IMR-90 (cell line): ENCODE data around the gene SMYD2. TPM values are rescaled to one million over a fixed set of nuclear protein-coding genes. Genes with fewer than 3 reads are reported as not detected.

Experiments
- ATAC-seq: fragments of 200-7000 bp; cut with Tn5 transposase; 2 replicates; pipeline ENCODE4 v1.9.1; 2020; ENCODE audit warnings: low read depth, mild to moderate bottlenecking, moderate library complexity
- BruUV-seq: library from RNA; stranded (reverse); fragments of 400-500 nt; replicated peaks from 2 replicates; lab custom pipeline; 2021; lab: Mats Ljungman, UMichigan
- CTCF ChIA-PET: fragments of 300-600 bp; formaldehyde crosslinking; extraction: SDS; loops from one replicate; lab custom pipeline; 2021; ENCODE audit warnings: antibody characterized with exemption; lab: Yijun Ruan, JAX
- POLR2A ChIA-PET: fragments of 300-600 bp; sonication (Branson Sonifier 250); formaldehyde crosslinking; loops from one replicate; lab custom pipeline; 2022; ENCODE audit warnings: antibody characterized with exemption; ENCODE audit not compliant: unreplicated experiment; lab: Charles Lee
- DNase-seq: peaks from one replicate; pipeline ENCODE4 v3.0.0; 2013
- H2AFZ ChIP-seq: replicated peaks from 2 replicates; pipeline ENCODE3; 2013; ENCODE audit warnings: low read length, mild to moderate bottlenecking; ENCODE audit not compliant: poor library complexity
- H2AK5ac ChIP-seq: 2 replicates; pipeline ENCODE4 v1.6.1; 2013; ENCODE audit warnings: low read depth, low read length, inconsistent platforms
- H2AK9ac ChIP-seq: replicated peaks from 2 replicates; pipeline ENCODE3; 2013; ENCODE audit warnings: mild to moderate bottlenecking, low read depth, low read length, moderate library complexity; ENCODE audit not compliant: poor library complexity
- H2BK120ac ChIP-seq: 2 replicates; pipeline ENCODE4 v1.6.1; 2013; ENCODE audit warnings: low read depth, low read length, inconsistent platforms
- H2BK15ac ChIP-seq: 3 replicates; pipeline ENCODE4 v1.6.1; 2013; ENCODE audit warnings: low read depth, low read length, inconsistent platforms
- H2BK20ac ChIP-seq: 2 replicates; pipeline ENCODE4 v1.6.1; 2013; ENCODE audit warnings: low read depth, mild to moderate bottlenecking, inconsistent platforms, low read length, moderate library complexity
- H2BK5ac ChIP-seq: 2 replicates; pipeline ENCODE4 v1.6.1; 2013; ENCODE audit warnings: mild to moderate bottlenecking, low read depth, low read length, inconsistent platforms; ENCODE audit not compliant: poor library complexity, severe bottlenecking
- H3K14ac ChIP-seq: replicated peaks from 2 replicates; pipeline ENCODE4 v1.6.1; 2013; ENCODE audit warnings: low read depth, low read length, inconsistent platforms
- H3K18ac ChIP-seq: 2 replicates; pipeline ENCODE4 v1.6.1; 2013; ENCODE audit warnings: low read depth, low read length, control low read depth
- H3K23ac ChIP-seq: 2 replicates; pipeline ENCODE4 v1.6.1; 2013; ENCODE audit warnings: low read depth, low read length, inconsistent platforms
- H3K27ac ChIP-seq: 2 replicates; pipeline ENCODE4 v1.5.1; 2013; ENCODE audit warnings: mild to moderate bottlenecking, control low read depth, low read length; ENCODE audit not compliant: insufficient read depth
- H3K27me3 ChIP-seq: 2 replicates; pipeline ENCODE4 v1.6.1; 2013; ENCODE audit warnings: low read length; ENCODE audit not compliant: control insufficient read depth, insufficient read depth
- H3K36me3 ChIP-seq: 2 replicates; pipeline ENCODE4 v1.6.1; 2013; ENCODE audit warnings: low read length, mixed read lengths; ENCODE audit not compliant: control insufficient read depth, insufficient read depth
- H3K4ac ChIP-seq: 2 replicates; pipeline ENCODE4 v1.6.1; 2013; ENCODE audit warnings: low read depth, low read length, inconsistent platforms
- H3K4me1 ChIP-seq: 2 replicates; pipeline ENCODE4 v1.6.1; 2013; ENCODE audit warnings: low read length, mixed read lengths; ENCODE audit not compliant: control insufficient read depth, insufficient read depth
- H3K4me2 ChIP-seq: 2 replicates; pipeline ENCODE4 v1.6.1; 2013; ENCODE audit warnings: low read depth, mild to moderate bottlenecking, control low read depth, low read length, moderate library complexity
- H3K4me3 ChIP-seq: 2 replicates; pipeline ENCODE4 v1.5.1; 2013; ENCODE audit warnings: low read depth, mild to moderate bottlenecking, control low read depth, low read length, moderate library complexity; ENCODE audit not compliant: insufficient read depth
- H3K56ac ChIP-seq: 2 replicates; pipeline ENCODE4 v1.6.1; 2013; ENCODE audit warnings: low read length, inconsistent platforms; ENCODE audit not compliant: insufficient read depth; ENCODE audit errors: extremely low read depth
- H3K79me1 ChIP-seq, 2 experiments: 2 replicates each; pipeline ENCODE4 v1.6.1; 2013; ENCODE audit warnings: low read length in 2 of 2, inconsistent platforms in 1 of 2, low read depth in 1 of 2
- H3K9ac ChIP-seq: 2 replicates; pipeline ENCODE4 v1.6.1; 2013; ENCODE audit warnings: low read depth, low read length, control low read depth
- H3K9me1 ChIP-seq: 2 replicates; pipeline ENCODE4 v1.6.1; 2013; ENCODE audit warnings: low read length, inconsistent platforms; ENCODE audit not compliant: insufficient read depth
- H3K9me3 ChIP-seq: 2 replicates; pipeline ENCODE4 v1.6.1; 2013; ENCODE audit warnings: low read length; ENCODE audit not compliant: control insufficient read depth, insufficient read depth
- H4K20me1 ChIP-seq: 2 replicates; pipeline ENCODE4 v1.6.1; 2013; ENCODE audit warnings: low read length, inconsistent platforms; ENCODE audit not compliant: insufficient read depth
- H4K5ac ChIP-seq: 2 replicates; pipeline ENCODE4 v1.6.1; 2013; ENCODE audit warnings: mild to moderate bottlenecking, low read depth, low read length, control low read depth
- H4K8ac ChIP-seq, 2 experiments: 2 replicates each; pipeline ENCODE4 v1.6.1; 2013; ENCODE audit warnings: low read depth in 2 of 2, low read length in 2 of 2, control low read depth in 1 of 2, inconsistent platforms in 1 of 2
- H4K91ac ChIP-seq: 2 replicates; pipeline ENCODE4 v1.6.1; 2013; ENCODE audit warnings: low read depth, low read length, inconsistent platforms; ENCODE audit not compliant: insufficient read depth
- BHLHE40 ChIP-seq: fragments of 150-350 bp; IDR thresholded peaks from 2 replicates; pipeline ENCODE4 v1.6.1; 2016; ENCODE audit warnings: mild to moderate bottlenecking, low read depth, low read length
- CEBPB ChIP-seq: IDR thresholded peaks from 2 replicates; pipeline ENCODE4 v1.6.1; 2012; ENCODE audit warnings: low read depth, low read length, improper control_type of control experiment
- CHD1 ChIP-seq: IDR thresholded peaks from 2 replicates; pipeline ENCODE4 v1.6.1; 2012; ENCODE audit warnings: low read depth, low read length, improper control_type of control experiment
- FOS ChIP-seq: fragments of 150-350 bp; IDR thresholded peaks from 2 replicates; pipeline ENCODE4 v1.6.1; 2016; ENCODE audit warnings: low read depth, low read length
- MAFK ChIP-seq: IDR thresholded peaks from 2 replicates; pipeline ENCODE4 v1.6.1; 2012; ENCODE audit warnings: low read depth, low read length, improper control_type of control experiment
- MAZ ChIP-seq: IDR thresholded peaks from 2 replicates; pipeline ENCODE4 v1.6.1; 2012; ENCODE audit warnings: low read depth, mild to moderate bottlenecking, low read length, improper control_type of control experiment, moderate library complexity, borderline replicate concordance
- POLR2A ChIP-seq: IDR thresholded peaks from 2 replicates; pipeline ENCODE4 v1.6.1; 2012; ENCODE audit warnings: mild to moderate bottlenecking, low read depth, low read length
- RAD21 ChIP-seq: IDR thresholded peaks from 2 replicates; pipeline ENCODE4 v1.6.1; 2012; ENCODE audit warnings: low read length, improper control_type of control experiment
- RCOR1 ChIP-seq: IDR thresholded peaks from 2 replicates; pipeline ENCODE4 v1.6.1; 2012; ENCODE audit warnings: mild to moderate bottlenecking, low read length, improper control_type of control experiment; ENCODE audit not compliant: insufficient replicate concordance
- SMC3 ChIP-seq: fragments of 150-350 bp; IDR thresholded peaks from 2 replicates; pipeline ENCODE4 v1.6.1; 2016; ENCODE audit warnings: low read depth, mild to moderate bottlenecking, antibody characterized with exemption, low read length, moderate library complexity
- WGBS, 2 experiments: methylation state at CpG; one replicate each; pipeline versions ENCODE4 v1.1.5 to v1.1.7; 2013; ENCODE audit warnings: missing lambda C conversion rate in 2 of 2; ENCODE audit not compliant: insufficient read length in 1 of 2; ENCODE audit errors: extremely low coverage in 2 of 2; 5-methylcytosine and 5-hydroxymethylcytosine counted together
- dilution Hi-C: fragments of 300-500 bp; cut with HindIII; formaldehyde crosslinking; loops from one replicate; pipeline ENCODE4 v1.14.3; 2018; ENCODE audit warnings: low sequenced_read_pairs; ENCODE audit not compliant: unreplicated experiment
- in situ Hi-C: fragments of 300-500 bp; cut with MboI; formaldehyde crosslinking; loops from 3 replicates; pipeline ENCODE4 v1.14.3; 2019; ENCODE audit warnings: low sequenced_read_pairs, inconsistent platforms, mixed read lengths
- intact Hi-C: fragments of 100-400 bp; cut with micrococcal nuclease; formaldehyde crosslinking; loops from 2 replicates; pipeline ENCODE4 v1.10.0; 2022
- polyA plus RNA-seq, 3 experiments: library from polyadenylated mRNA; depleted of rRNA; stranded (reverse); fragments of >200 nt; gene quantifications; 2 replicates each; pipeline ENCODE4 v1.2.3, GENCODE V29; 2012; ENCODE audit warnings: low replicate concordance in 1 of 3
- total RNA-seq: library from RNA; depleted of rRNA; stranded (reverse); fragments of >200 nt; gene quantifications from 2 replicates; pipeline ENCODE4 v1.2.3, GENCODE V29; 2012
- TF ChIP-seq, protein P1 (sequence below): fragments of 150-350 bp; IDR thresholded peaks from 2 replicates; pipeline ENCODE4 v1.6.1; 2016; ENCODE audit warnings: low read depth, mild to moderate bottlenecking, low read length, moderate library complexity, borderline replicate concordance
- TF ChIP-seq, protein P2 (sequence below): conservative IDR thresholded peaks from 2 replicates; pipeline ENCODE4 v1.5.1; 2012; ENCODE audit warnings: mild to moderate bottlenecking, low read depth, low read length, improper control_type of control experiment

SMYD2 gene
- total and polyA plus RNA-seq, 2 of the 4 experiments (the other 2 are of a cell fraction), result 32.7 to 61.7 TPM

DNA sequence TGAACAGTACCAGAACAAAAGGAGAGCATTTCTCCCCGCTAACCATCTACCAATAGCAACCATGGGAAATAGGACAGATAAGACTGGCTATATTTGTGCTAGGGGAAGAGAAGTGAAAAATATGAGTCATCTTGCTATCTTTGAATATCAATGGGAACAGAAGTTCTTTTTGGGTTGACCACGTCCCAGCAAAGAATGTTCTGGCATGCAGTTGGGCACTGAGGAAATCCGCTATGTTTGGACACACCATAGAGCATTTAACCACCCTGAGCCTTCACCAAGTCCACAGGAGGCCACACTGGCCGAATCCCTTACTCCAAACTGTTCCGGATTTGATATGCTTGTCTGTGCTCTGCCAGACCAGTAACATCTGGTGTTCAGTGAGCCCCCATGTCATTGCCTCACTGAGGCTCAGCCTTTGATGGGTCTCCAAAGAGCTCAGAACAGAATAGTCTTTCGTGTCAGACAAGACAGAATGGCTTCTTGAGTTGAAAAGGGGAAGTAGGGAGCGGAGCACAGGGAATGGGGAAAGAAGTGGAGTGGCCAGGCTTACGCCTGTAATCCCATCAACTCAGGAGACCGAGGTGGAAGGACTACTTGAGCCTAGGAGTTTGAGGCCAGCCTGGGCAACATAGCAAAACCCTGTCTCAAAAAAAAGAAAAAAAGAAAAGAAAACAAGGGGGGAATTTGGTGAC lies 81.4 kb downstream of the SMYD2 start:
- WGBS, 2 experiments, result 100% methylated on average over 1 of the region's 9 CpGs; no CpG with 5 or more reads in 1 of the 2 experiments
- TF ChIP-seq POLR2A (no peak), SMC3 (no peak), CEBPB (no peak), MAFK (no peak), CHD1 (no peak), BHLHE40 (no peak), RCOR1 (no peak), MAZ (no peak), RAD21 (no peak), FOS (no peak)
- TF ChIP-seq, protein P1, sequence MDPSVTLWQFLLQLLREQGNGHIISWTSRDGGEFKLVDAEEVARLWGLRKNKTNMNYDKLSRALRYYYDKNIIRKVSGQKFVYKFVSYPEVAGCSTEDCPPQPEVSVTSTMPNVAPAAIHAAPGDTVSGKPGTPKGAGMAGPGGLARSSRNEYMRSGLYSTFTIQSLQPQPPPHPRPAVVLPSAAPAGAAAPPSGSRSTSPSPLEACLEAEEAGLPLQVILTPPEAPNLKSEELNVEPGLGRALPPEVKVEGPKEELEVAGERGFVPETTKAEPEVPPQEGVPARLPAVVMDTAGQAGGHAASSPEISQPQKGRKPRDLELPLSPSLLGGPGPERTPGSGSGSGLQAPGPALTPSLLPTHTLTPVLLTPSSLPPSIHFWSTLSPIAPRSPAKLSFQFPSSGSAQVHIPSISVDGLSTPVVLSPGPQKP, result no peak
- TF ChIP-seq, protein P2, sequence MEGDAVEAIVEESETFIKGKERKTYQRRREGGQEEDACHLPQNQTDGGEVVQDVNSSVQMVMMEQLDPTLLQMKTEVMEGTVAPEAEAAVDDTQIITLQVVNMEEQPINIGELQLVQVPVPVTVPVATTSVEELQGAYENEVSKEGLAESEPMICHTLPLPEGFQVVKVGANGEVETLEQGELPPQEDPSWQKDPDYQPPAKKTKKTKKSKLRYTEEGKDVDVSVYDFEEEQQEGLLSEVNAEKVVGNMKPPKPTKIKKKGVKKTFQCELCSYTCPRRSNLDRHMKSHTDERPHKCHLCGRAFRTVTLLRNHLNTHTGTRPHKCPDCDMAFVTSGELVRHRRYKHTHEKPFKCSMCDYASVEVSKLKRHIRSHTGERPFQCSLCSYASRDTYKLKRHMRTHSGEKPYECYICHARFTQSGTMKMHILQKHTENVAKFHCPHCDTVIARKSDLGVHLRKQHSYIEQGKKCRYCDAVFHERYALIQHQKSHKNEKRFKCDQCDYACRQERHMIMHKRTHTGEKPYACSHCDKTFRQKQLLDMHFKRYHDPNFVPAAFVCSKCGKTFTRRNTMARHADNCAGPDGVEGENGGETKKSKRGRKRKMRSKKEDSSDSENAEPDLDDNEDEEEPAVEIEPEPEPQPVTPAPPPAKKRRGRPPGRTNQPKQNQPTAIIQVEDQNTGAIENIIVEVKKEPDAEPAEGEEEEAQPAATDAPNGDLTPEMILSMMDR, result no peak
- Histone ChIP-seq H2AFZ (no peak overlapping the region), H3K9ac (no peak overlapping the region), H3K4me1 (no peaks in the 10 kb centered on the region), H3K56ac (no peak overlapping the region), H3K36me3 (peaks cover 52% of the 10 kb centered on the region), H3K27me3 (no peaks in the 10 kb centered on the region), H4K20me1 (no peaks in the 10 kb centered on the region), H3K27ac (no peak overlapping the region), H3K9me3 (no peaks in the 10 kb centered on the region), H2AK5ac (no peak overlapping the region; the same call in 1 of the 2 replicates), H3K4me2 (no peak overlapping the region), H3K9me1 (peaks cover 15% of the 10 kb centered on the region), H3K4me3 (no peak overlapping the region), H3K14ac (no peak overlapping the region; the same call in 1 of the 2 replicates), H2BK5ac (no peak overlapping the region), H3K23ac (no peak overlapping the region), H4K91ac (no peak overlapping the region), H3K18ac (no peak overlapping the region), H2AK9ac (no peak overlapping the region), H3K79me1 (peaks cover 28 to 46% of the 10 kb centered on the region in 2 experiments), H4K8ac (no peak overlapping the region), H2BK15ac (no peak overlapping the region), H4K5ac (no peak overlapping the region), H2BK120ac (no peak overlapping the region), H2BK20ac (no peak overlapping the region), H3K4ac (no peak overlapping the region)
- in situ Hi-C loops, result no loop called here
- ATAC-seq (peak; percentile 29; the same call in 1 of the 2 replicates), DNase-seq (peak; percentile 32)
- ChIA-PET CTCF (interaction anchor here (0.6 kb wide), 1 partner anchor 1300 kb away, joined by 5 read pairs; no protein-coding TSS in a partner anchor), POLR2A (no interaction called here)
- no TSS peak for BruUV-seq
- dilution Hi-C loops, result no loop called here
- intact Hi-C loops, result no loop called here
